HG02970 (cell line): ENCODE measurements around the gene TBCE.
"Not testable (repeated sequence)": the region's sequence is repeated elsewhere in the genome, so short reads cannot be mapped to it uniquely, and the experiment has no call there.

Experiments used
- ATAC-seq: cut with Tn5 transposase; IDR thresholded peaks from one replicate; pipeline ENCODE4 v1.9.1; 2021; ENCODE audit warnings: mild to moderate bottlenecking, moderate library complexity, moderate number of reproducible peaks; ENCODE audit not compliant: unreplicated experiment, low FRiP score

The TBCE gene

GRCh38 chr1:235448616-235449015, 81.4 kb downstream of the TBCE start:
- ATAC-seq: no peak

- no peak for ATAC-seq
Observed at GRCh38 chr1:235450433-235450832, 83.2 kb downstream of the TBCE start.

- ATAC-seq: no peak
Observed at GRCh38 chr1:235450886-235451483, 83.8 kb downstream of the TBCE start.

- ATAC-seq: no peak
Observed at GRCh38 chr1:235454021-235454420, 86.8 kb downstream of the TBCE start.

GRCh38 chr1:235455097-235455496, 87.9 kb downstream of the TBCE start:
- ATAC-seq: no peak

- ATAC-seq: no peak
Observed at GRCh38 chr1:235455823-235456222, 88.6 kb downstream of the TBCE start.

- not testable (repeated sequence) for ATAC-seq
Observed at GRCh38 chr1:235457856-235458255, 90.6 kb downstream of the TBCE start.

- ATAC-seq: no peak
Observed at GRCh38 chr1:235460770-235461169, 93.5 kb downstream of the TBCE start.

GRCh38 chr1:235461954-235462353, 94.7 kb downstream of the TBCE start:
- ATAC-seq: no peak

- ATAC-seq: not testable (repeated sequence)
Observed at GRCh38 chr1:235462832-235463231, 95.6 kb downstream of the TBCE start.

GRCh38 chr1:235465066-235465465, 97.8 kb downstream of the TBCE start:
- ATAC-seq: no peak

GRCh38 chr1:235468004-235468403, 100.8 kb downstream of the TBCE start:
- no peak for ATAC-seq

GRCh38 chr1:235468970-235469369, 101.7 kb downstream of the TBCE start:
- no peak for ATAC-seq

- not testable (repeated sequence) for ATAC-seq
Observed at GRCh38 chr1:235469897-235470296, 102.7 kb downstream of the TBCE start.

GRCh38 chr1:235470741-235471439, 103.7 kb downstream of the TBCE start:
- no peak for ATAC-seq

GRCh38 chr1:235473806-235474205, 106.6 kb downstream of the TBCE start:
- no peak for ATAC-seq

- ATAC-seq: no peak
Observed at GRCh38 chr1:235483090-235483489, 115.9 kb downstream of the TBCE start.

GRCh38 chr1:235485558-235485957, 118.3 kb downstream of the TBCE start:
- ATAC-seq: no peak

- ATAC-seq: no peak
Observed at GRCh38 chr1:235486321-235486720, 119.1 kb downstream of the TBCE start.

- no peak for ATAC-seq
Observed at GRCh38 chr1:235491644-235492043, 124.4 kb downstream of the TBCE start.

GRCh38 chr1:235494531-235494930, 127.3 kb downstream of the TBCE start:
- no peak for ATAC-seq

GRCh38 chr1:235495030-235495429, 127.8 kb downstream of the TBCE start:
- ATAC-seq: no peak
